ENCODE measurements around the gene MAP3K3. TPM values are rescaled to one million over a fixed set of nuclear protein-coding genes. Genes with fewer than 3 reads are reported as not detected.
A peak's percentile ranks its signal among the peaks of the same experiment; 100 is the strongest.

Gene MAP3K3
- total and polyA plus RNA-seq, 9 of the 15 experiments (the other 6 are each of a cell fraction or from before 2014, with no cell fraction given): 0.69 to 16.5 (median 12.1) TPM

DNA sequence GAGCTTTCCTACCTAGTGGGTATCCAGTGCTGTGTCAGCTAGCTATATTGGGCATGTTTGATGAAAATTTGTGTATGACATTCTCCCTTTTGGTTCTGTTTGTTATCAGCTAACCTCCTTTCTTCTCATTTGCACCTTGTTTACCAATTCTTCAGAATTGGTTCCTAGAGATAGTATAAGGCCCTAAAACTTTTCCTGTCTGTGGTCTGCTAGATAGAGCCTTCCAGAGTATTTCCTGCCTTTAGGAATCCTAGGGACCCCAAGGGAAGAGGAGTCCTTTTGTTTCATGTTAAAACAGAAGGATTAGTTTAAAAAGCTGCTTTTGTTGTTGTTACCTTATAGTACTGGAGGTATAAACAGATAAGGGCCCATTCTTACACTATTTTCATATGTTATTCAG, 11.5 kb downstream of the MAP3K3 start (continued):
- TF ChIP-seq, protein P1, sequence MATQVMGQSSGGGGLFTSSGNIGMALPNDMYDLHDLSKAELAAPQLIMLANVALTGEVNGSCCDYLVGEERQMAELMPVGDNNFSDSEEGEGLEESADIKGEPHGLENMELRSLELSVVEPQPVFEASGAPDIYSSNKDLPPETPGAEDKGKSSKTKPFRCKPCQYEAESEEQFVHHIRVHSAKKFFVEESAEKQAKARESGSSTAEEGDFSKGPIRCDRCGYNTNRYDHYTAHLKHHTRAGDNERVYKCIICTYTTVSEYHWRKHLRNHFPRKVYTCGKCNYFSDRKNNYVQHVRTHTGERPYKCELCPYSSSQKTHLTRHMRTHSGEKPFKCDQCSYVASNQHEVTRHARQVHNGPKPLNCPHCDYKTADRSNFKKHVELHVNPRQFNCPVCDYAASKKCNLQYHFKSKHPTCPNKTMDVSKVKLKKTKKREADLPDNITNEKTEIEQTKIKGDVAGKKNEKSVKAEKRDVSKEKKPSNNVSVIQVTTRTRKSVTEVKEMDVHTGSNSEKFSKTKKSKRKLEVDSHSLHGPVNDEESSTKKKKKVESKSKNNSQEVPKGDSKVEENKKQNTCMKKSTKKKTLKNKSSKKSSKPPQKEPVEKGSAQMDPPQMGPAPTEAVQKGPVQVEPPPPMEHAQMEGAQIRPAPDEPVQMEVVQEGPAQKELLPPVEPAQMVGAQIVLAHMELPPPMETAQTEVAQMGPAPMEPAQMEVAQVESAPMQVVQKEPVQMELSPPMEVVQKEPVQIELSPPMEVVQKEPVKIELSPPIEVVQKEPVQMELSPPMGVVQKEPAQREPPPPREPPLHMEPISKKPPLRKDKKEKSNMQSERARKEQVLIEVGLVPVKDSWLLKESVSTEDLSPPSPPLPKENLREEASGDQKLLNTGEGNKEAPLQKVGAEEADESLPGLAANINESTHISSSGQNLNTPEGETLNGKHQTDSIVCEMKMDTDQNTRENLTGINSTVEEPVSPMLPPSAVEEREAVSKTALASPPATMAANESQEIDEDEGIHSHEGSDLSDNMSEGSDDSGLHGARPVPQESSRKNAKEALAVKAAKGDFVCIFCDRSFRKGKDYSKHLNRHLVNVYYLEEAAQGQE (IDR thresholded peaks at IDR 0.05; ENCODE audit: borderline replicate concordance): no peak
- TF ChIP-seq, protein P1 (CRISPR knock-in tag; IDR thresholded peaks at IDR 0.05; ENCODE audit: low read depth): no peak
- TF ChIP-seq, protein P2, sequence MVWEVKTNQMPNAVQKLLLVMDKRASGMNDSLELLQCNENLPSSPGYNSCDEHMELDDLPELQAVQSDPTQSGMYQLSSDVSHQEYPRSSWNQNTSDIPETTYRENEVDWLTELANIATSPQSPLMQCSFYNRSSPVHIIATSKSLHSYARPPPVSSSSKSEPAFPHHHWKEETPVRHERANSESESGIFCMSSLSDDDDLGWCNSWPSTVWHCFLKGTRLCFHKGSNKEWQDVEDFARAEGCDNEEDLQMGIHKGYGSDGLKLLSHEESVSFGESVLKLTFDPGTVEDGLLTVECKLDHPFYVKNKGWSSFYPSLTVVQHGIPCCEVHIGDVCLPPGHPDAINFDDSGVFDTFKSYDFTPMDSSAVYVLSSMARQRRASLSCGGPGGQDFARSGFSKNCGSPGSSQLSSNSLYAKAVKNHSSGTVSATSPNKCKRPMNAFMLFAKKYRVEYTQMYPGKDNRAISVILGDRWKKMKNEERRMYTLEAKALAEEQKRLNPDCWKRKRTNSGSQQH (CRISPR knock-in tag; IDR thresholded peaks at IDR 0.05): no peak
- TF ChIP-seq HDGF (IDR thresholded peaks at IDR 0.05) (no peak), RBM22 (IDR thresholded peaks at IDR 0.05; ENCODE audit: low read depth, low read length, poor library complexity, severe bottlenecking) (no peak), ZNF347 (CRISPR knock-in tag; IDR thresholded peaks at IDR 0.05; ENCODE audit: low read depth) (no peak), RAD51 (IDR thresholded peaks at IDR 0.05; ENCODE audit: borderline replicate concordance, low read depth) (no peak), CBFA2T3 (IDR thresholded peaks at IDR 0.05) (peak; percentile 63), KHSRP (IDR thresholded peaks at IDR 0.05) (no peak), ZNF785 (CRISPR knock-in tag; IDR thresholded peaks at IDR 0.05) (no peak), HNRNPK (IDR thresholded peaks at IDR 0.05; ENCODE audit: low read depth, low read length, poor library complexity, severe bottlenecking) (no peak), ZNF408 (CRISPR knock-in tag; IDR thresholded peaks at IDR 0.05; ENCODE audit: low read depth) (no peak), FOXA3 (CRISPR knock-in tag; conservative IDR thresholded peaks at IDR 0.05 in 1 of 2, IDR thresholded peaks at IDR 0.05 in 1 of 2) (0 out of 4 replicates have a peak, but pooled peaks of 1 of the 2 experiments have one; percentile 19), SMARCA4 (IDR thresholded peaks at IDR 0.05) (0 out of 2 replicates have a peak, but pooled peaks have one; percentile 8), TSC22D4 (tag; IDR thresholded peaks at IDR 0.05) (no peak), ZNF311 (CRISPR knock-in tag; IDR thresholded peaks at IDR 0.05) (no peak), KDM5B (IDR thresholded peaks at IDR 0.05; ENCODE audit: insufficient replicate concordance, low read depth, low read length) (no peak), GTF2A2 (tag; IDR thresholded peaks at IDR 0.05) (no peak), ZBTB1 (CRISPR knock-in tag; IDR thresholded peaks at IDR 0.05; ENCODE audit: borderline replicate concordance, low read depth) (no peak)
- TF ChIP-seq, protein P3, sequence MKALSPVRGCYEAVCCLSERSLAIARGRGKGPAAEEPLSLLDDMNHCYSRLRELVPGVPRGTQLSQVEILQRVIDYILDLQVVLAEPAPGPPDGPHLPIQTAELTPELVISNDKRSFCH (CRISPR knock-in tag; IDR thresholded peaks at IDR 0.05): no peak
- TF ChIP-seq, protein P3 (tag; IDR thresholded peaks at IDR 0.05): 0 out of 2 replicates have a peak, but pooled peaks have one; percentile 18
